Parathyroid adenoma (tissue), 2 donors: ENCODE results near the gene DRAM1.

ENCODE experiments used
- H2AFZ ChIP-seq: fragments of 300-600 bp; sonication (generic); one replicate; pipeline ENCODE4 v1.7.0; 2017; ENCODE audit warnings: antibody characterized with exemption, mild to moderate bottlenecking
- H3K27ac ChIP-seq: fragments of 300-600 bp; sonication (generic); one replicate; pipeline ENCODE4 v1.7.0; 2017
- H3K27me3 ChIP-seq: fragments of 300-600 bp; sonication (generic); one replicate; pipeline ENCODE4 v1.7.0; 2017; ENCODE audit warnings: low read length; ENCODE audit not compliant: control insufficient read depth, insufficient read depth
- H3K36me3 ChIP-seq: fragments of 300-600 bp; sonication (generic); one replicate; pipeline ENCODE4 v1.7.0; 2017; ENCODE audit warnings: low read length; ENCODE audit not compliant: control insufficient read depth, insufficient read depth
- H3K4me1 ChIP-seq: fragments of 300-600 bp; sonication (generic); one replicate; pipeline ENCODE4 v1.7.0; 2017; ENCODE audit warnings: control low read depth
- H3K4me2 ChIP-seq: fragments of 300-600 bp; sonication (generic); one replicate; pipeline ENCODE4 v1.7.0; 2017; ENCODE audit warnings: low read length
- H3K4me3 ChIP-seq: fragments of 300-600 bp; sonication (generic); one replicate; pipeline ENCODE4 v1.7.0; 2017; ENCODE audit warnings: low read depth, low read length
- H3K79me2 ChIP-seq: fragments of 300-600 bp; sonication (generic); one replicate; pipeline ENCODE4 v1.7.0; 2017; ENCODE audit warnings: control low read depth
- H3K9ac ChIP-seq: fragments of 300-600 bp; sonication (generic); one replicate; pipeline ENCODE4 v1.7.0; 2017; ENCODE audit warnings: mild to moderate bottlenecking
- H3K9me3 ChIP-seq: fragments of 300-600 bp; sonication (generic); one replicate; pipeline ENCODE4 v1.7.0; 2017; ENCODE audit warnings: low read length; ENCODE audit not compliant: control insufficient read depth
- CTCF ChIP-seq: fragments of 300-600 bp; sonication (generic); IDR thresholded peaks from one replicate; pipeline ENCODE4 v1.7.0; 2017; ENCODE audit warnings: antibody characterized with exemption, mild to moderate bottlenecking
- donor health status: primary hyperparathyroidism.

DRAM1 gene

GRCh38 chr12:101951002-101951670, 73.8 kb downstream of the DRAM1 start:
- no peak for TF ChIP-seq CTCF
- H3K9me3 ChIP-seq: no peaks in the 10 kb centered on the region
- no peak overlapping the region for H3K4me2 ChIP-seq
- no peaks in the 10 kb centered on the region for H3K27me3 ChIP-seq
- H3K4me3 ChIP-seq: no peak overlapping the region
- no peak overlapping the region for H3K9ac ChIP-seq
- H3K4me1 ChIP-seq: no peaks in the 10 kb centered on the region
- no peaks in the 10 kb centered on the region for H3K79me2 ChIP-seq
- no peaks in the 10 kb centered on the region for H3K36me3 ChIP-seq
- no peak overlapping the region for H3K27ac ChIP-seq
- no peak overlapping the region for H2AFZ ChIP-seq

- H3K4me1 ChIP-seq: no peaks in the 10 kb centered on the region
- no peak overlapping the region for H3K4me3 ChIP-seq
- no peak overlapping the region for H2AFZ ChIP-seq
- no peaks in the 10 kb centered on the region for H3K27me3 ChIP-seq
- no peak for TF ChIP-seq CTCF
- no peaks in the 10 kb centered on the region for H3K36me3 ChIP-seq
- no peak overlapping the region for H3K9ac ChIP-seq
- H3K9me3 ChIP-seq: no peaks in the 10 kb centered on the region
- no peak overlapping the region for H3K4me2 ChIP-seq
- H3K79me2 ChIP-seq: no peaks in the 10 kb centered on the region
- no peak overlapping the region for H3K27ac ChIP-seq
Observed at GRCh38 chr12:101954113-101954512, 76.7 kb downstream of the DRAM1 start.

GRCh38 chr12:101954676-101955075, 77.3 kb downstream of the DRAM1 start:
- Histone ChIP-seq H3K9me3 (no peaks in the 10 kb centered on the region), H3K4me2 (no peak overlapping the region), H3K27me3 (no peaks in the 10 kb centered on the region), H2AFZ (no peak overlapping the region), H3K4me1 (no peaks in the 10 kb centered on the region), H3K9ac (no peak overlapping the region), H3K4me3 (no peak overlapping the region), H3K36me3 (no peaks in the 10 kb centered on the region), H3K27ac (no peak overlapping the region), H3K79me2 (no peaks in the 10 kb centered on the region)
- no peak for TF ChIP-seq CTCF

DNA sequence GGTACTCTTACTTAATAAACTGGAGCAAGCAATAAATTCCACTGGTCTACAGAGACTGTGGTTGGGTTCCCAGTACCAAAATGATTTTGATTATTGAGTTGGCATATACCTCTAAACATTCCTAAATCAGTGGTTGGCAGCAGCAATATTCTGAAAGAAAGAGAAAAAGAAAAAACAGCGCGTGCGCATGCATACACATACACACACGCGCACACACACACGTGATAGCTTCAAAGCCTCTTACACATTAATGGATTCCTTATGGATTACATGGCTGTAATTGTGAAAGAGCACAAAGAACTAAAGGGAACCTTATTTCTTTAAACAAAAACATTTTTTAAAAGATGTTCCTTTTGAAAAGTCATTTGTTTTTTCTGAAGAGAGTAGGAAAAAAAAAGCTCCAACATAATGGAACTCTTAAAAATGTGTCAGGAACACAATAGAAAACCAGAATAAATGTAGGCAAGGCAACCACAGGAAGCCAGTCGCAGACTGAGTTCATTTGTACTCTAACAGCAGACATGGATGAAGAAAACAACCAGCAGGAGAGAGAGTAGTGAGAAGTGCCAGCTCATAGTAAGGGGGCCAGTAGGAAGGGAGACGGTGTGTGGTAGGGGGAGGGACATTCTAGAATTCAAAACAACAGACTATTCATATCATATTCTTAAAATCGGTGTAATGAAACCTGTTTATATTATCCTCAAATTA, 80.0 kb downstream of the DRAM1 start:
- Histone ChIP-seq H3K79me2 (no peaks in the 10 kb centered on the region), H3K27ac (no peak overlapping the region), H3K27me3 (no peaks in the 10 kb centered on the region), H3K4me3 (no peak overlapping the region), H3K9me3 (no peaks in the 10 kb centered on the region), H2AFZ (no peak overlapping the region), H3K9ac (no peak overlapping the region), H3K4me1 (no peaks in the 10 kb centered on the region), H3K4me2 (no peak overlapping the region), H3K36me3 (no peaks in the 10 kb centered on the region)
- TF ChIP-seq CTCF: no peak

GRCh38 chr12:101959607-101960006, 82.2 kb downstream of the DRAM1 start:
- Histone ChIP-seq H3K4me2 (no peak overlapping the region), H3K27me3 (no peaks in the 10 kb centered on the region), H2AFZ (no peak overlapping the region), H3K4me3 (no peak overlapping the region), H3K9me3 (no peaks in the 10 kb centered on the region), H3K27ac (no peak overlapping the region), H3K79me2 (no peaks in the 10 kb centered on the region), H3K4me1 (no peaks in the 10 kb centered on the region), H3K9ac (no peak overlapping the region), H3K36me3 (no peaks in the 10 kb centered on the region)
- no peak for TF ChIP-seq CTCF
